NOMO-1 treated with DMSO at 0.1 percent for 48 hours (cell line): ENCODE results near the gene SNAPC4.

Experiments used
- DNase-seq: peaks from one replicate; lab custom pipeline; 2025; ENCODE audit not compliant: unreplicated experiment; lab: John Stamatoyannopoulos, UW

Gene SNAPC4

DNA sequence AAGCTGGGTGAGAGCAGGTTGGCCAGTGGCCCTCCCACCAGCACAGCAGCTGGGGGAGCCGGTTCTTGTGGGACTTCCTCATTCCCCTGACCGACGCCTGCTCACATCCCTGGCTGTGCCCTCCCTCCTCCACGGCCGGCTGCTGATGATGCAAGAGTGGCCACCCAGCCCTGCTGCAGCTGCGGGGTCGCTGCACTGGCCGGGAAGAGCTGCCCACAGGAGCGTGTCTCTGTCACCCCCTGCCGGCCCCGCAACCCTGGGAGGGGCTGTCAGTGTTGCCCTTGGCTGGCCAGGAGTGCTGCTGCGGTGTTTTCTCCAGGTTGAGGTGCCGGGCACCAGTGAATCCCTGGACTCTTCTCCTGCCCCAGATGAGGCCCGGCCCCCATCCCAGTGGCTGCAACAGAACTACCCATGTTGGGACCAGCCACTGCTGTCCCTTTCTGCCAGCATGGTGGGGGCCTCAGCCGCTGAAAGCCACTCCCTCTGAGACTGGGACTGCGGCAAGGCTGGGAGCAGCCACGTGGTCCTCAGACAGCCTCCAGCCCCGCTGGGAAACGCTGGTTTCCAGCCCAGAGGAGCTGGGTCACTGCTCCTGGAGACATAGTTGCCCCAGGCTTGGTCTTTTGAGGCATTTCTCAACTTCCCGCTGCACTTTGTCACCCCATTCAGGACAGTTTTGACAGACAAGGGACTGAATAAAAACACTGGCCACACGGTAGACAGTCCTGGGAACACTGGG, 27.2 kb downstream of the SNAPC4 start:
- DNase-seq, result peak; percentile 94

DNA sequence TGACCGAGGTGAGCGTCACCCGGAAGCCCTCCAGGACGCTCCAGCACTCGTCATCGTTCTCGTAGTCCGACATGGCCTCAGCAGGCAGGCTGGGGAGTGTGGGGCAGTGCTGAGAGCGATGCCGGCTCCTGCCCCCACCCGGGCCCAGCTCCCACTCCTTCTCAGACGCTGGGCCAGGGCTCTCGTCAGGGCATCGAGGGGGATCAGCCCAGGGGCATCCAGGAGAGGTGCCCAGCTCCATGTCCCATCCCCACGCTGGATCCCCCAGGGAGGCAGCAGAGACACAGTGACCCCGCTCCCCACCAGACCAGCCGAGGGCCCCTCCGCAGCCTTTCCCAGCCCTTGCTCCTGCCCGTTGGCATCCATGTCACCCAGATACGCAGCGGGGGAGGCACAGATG, 28.0 kb downstream of the SNAPC4 start:
- DNase-seq, result no peak

DNA sequence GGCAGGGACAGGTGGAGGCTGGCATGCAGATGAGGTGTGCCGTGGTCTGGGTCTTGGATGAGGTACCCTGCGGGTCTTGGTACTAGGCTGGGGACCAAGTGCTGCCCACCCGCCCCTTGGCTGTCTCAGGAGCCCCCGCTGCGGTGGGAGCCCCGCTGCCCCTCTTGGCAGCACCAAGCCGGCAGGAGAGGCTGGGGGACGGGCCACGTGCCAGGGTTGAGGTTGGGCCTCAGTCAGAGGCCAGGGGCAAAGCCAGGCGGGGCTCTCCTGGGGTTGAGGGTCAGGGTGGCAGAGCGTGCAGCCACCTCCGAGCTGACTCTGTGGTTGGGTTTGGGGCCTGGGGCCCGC, 28.5 kb downstream of the SNAPC4 start:
- DNase-seq, result no peak

DNA sequence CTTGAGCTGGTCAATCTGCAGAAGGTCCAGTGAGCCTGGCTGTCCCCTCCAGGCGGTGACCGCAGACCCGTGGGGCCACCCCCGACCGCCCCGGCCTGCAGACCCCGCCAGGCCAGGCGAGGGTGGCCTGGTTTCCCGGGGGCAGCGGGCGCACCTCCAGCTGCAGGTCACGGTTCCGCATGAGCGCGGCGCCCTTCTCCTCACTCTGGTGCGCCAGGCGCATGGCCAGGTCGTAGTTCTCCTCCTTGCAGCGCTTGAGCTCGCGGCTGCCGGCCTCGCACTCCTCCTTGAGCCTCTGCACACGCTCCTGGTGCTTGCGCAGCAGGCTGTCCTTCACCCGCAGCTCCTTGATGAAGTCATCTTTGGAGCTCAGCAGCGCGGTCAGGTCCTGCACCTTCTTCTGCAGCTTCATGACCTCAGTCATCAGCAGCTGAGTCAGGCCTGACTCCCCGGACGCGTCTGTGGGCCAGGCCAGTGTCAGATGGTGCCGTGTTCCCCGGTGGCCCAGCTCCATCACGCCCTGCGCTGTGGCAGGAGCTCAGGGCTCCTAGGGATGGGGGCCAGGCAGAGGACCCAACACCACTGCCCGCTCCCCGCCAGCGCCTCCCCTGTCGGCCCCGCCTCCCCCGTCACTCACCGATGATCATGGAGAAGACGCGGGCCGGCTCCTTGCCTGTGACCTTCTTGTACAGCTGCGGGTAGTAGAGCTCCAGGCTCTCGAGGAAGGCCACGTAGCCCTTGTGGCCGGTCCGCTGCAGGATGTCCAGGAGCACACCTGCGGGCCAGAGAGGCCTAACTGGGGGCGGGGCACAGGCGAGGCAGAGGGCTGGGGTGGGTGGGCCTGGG, 29.1 kb downstream of the SNAPC4 start:
- no peak for DNase-seq

DNA sequence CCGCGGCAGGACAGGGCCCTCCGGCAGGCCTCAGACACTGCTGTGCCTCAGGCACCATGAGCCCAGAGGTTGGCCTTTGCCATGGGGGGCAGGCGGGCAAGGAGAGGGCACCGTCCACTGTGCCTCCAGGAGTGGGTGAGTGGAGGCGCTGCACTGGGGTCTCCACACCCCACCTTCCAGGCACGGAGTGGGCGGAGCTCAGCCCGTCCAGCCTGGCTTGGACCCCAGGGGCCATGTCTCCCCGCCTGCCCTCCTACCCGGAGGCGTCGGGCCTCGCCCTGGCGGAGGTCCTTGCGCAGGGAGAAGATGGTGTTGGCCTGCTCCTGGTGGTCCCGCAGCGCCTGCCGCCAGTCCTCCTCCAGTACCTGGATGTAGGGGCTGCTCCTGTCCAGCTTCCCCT, 29.9 kb downstream of the SNAPC4 start:
- no peak for DNase-seq

DNA sequence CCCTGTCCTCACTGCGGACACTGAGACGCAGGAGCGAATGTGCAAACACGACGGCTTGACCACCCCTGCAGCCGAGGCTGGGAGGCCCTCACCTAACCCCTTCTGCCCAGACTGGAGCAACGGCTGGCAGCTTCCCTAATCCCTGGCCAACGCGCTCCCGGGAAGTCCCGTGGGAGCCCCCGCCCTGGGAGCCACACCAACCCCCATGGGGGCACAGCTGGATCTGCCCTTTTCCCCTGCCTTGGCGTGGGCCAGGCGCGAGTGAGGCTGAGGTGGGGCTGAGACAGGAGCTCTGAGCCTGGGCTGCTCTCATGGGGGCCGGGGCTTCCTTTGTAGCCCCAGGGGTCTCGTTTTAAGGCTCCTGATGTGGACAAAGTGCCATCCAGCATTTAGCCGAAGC, 31.8 kb downstream of the SNAPC4 start:
- no peak for DNase-seq

DNA sequence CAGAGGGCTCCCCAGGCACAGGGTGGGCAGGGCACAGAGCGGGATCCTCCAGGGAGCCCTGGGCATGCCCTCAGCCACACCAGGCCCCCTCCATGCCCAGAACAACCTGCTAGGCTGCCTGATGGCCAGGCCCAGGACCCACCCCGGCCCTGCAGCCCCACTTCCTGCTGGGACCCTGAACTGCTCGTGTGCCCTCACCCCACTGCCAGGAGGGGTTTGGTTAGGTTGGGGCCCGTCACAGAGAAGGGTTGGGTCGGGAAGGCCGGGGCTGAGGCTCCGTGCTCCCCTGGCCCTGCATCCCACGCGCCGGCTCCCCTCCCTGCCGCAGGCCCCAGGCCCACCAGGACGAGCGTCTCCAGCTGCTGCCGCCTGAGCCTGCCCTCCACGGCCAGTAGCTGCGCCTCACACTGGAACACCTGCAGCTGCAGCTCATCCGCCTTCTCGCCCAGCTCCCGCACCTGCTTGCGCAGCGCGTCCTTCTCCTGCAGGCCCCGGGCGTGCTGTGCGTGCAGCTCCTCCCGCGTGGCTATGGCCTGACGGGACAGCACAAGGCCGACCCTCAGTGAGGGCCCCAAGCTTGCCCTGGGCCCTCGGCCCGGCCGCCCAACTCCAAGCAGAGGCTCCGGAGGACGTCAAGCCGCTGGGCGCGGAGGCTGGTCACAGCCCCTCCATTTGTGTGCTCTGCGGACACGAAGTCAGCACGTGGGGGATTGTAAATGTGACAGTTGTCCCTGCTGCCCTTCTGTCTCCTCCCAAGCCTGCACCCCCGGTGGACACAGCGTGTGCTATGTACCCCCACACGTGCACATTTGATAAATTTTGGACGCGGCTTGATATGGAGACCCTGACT, 32.4 kb downstream of the SNAPC4 start:
- no peak for DNase-seq

DNA sequence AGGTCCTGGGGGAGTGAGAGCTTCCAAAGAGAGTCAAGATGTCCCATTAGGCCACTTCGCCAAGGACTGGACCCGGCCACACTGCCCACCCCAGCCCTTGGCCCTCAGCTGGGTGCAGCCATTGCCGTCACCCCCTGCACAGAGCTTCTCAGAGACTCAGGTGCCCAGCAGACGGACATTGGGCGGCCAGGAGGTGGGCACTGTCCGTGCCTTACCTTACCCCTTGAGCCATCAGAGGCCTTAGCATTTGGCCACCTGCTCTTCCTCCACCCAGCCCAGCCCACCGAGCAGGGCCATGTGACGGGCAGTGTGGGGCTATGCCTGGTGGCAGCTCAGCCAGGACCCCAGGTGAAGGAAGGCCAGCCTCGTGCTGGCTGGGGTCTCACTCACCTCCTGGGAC, 33.1 kb downstream of the SNAPC4 start:
- DNase-seq, result no peak

DNA sequence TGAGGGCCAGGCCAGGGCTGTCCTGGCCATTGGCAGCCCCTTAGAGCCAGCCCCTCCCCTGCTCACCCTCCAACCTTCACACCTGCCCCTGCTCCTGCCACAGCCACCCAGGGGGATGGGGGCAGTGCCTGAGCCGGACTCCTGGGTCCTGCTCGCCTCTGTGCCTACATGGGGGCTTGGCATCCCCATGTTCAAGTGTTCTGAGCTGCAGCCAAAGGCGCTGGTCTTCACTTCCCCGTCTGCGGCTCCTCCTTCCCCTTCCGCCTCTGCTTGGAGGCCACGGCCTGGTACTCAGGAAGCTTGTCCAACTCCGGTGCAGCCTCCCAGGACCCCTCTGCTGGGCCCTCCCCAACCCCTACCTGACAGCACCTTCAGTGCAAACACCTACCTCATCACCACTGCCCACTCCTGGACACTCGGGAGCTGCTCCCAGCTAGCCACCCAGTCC, 34.2 kb downstream of the SNAPC4 start:
- peak; percentile 82 for DNase-seq

DNA sequence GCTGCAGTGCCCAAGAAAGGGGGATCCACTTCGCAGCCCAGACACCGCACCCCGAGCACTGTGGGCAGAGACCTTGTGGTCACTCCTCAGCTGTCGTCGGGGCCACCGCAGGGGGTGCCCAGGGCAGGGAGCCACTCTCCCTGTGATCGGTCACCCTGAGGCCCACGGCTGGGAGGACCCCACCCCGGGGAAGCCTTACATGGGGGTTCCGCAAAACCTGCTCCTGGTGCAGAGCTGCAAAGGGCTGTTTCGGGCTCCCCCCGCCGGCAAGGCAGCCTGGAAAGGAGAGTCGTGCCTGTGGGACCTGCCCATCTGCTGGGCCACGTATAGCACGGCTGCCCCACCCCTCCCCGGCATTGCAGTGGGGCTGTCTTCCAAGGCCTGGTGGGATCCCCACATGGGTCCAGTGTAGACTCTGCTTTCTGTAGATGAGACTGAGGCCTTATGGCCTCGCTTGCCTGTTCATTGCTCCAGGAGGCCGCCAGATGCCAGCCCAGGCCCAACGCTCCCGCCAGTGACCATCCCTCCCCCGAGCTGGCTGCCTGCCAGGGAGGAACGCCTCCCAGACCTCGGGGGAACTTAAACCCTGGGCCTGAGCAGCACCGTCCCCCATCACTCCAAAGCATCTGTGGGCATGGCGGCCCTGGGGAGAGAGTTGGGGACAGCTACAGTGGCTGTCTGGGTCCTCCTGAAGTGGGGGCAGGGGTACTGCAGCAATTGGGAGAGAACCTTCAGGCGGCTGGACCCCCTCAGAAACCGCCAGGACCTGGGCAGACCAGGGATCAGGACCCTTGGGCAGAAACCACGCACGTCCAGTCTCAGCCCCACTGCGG, 34.8 kb downstream of the SNAPC4 start:
- DNase-seq, result no peak

DNA sequence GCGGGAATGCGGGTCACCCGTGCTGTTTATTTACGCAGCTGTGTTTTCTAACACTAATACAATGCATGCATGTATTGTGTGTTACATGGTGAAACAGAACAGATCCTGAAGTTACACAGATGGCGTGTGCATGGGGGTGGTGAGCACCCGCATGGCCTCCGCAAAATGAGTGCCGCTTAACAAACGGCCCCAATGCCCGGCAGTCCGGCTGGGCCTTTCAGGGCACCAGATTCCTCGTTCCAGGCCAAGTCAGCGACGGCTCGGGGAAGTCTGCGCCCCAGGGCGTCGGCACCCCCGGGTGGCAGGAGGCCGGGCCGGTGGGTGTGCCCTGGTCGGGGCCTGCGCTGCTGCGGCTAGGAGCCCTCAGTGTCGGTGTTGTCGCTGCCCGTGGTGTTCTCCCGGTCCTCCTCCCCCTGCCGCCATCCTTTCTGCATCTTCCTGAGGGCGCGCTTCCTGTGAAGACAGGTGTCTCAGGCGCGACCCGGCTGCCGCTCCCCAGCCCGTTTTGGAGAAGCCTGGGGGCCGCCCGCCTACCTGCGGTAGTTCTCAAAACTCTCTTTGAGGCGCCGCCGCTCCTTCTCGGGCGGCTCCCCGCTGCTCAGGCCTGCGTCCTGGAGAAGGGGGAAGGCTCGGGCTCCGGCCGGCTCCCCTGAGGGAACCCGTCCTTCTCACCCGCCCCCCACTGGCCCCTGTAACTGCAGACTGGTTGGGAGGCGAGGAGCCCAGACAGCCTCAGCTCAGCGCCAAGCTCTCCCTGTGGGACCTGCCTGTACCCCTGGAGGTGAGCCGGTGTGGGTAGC, 35.8 kb downstream of the SNAPC4 start:
- DNase-seq, result no peak

DNA sequence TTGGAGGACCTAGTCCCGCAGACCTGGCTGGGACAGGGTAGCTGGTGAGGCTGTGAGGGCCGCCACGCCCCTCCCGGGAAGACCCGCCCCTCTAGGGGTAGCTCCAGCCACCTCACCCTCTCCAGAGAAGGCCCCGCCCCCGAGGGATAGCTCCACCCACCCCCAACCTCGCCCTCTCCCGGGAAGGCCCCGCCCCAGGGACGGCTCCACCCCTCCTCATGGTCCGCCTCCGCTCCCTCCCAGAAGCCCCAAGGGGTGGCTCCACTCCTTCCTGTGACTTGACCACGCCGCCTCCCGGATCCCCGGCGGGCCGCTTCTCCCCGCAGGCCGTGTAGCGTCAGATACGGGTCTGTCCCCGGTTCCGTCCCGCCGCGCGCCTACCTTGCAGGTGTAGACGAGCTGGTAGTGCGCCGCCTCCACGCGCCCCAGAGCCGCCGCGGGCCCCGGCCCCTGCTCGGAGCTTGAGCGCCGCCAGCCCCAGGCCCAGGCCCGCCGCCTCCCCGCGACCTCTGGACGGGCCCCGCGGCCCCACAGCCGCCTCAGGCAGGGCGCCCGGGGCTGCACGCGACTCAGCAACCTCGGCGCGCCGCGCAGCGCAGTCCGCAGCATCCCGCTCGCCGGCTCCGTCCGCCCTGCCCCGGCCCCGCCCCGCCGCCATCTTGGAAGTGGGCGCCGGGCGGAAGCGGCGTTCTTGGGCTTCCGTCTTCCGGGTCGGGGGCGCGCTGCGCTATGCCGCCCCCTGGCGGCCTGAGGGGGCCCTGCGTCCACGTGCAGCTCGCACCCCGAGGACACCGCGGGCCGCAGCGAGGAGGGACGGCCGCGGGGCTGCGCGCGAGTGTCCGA, 36.6 kb downstream of the SNAPC4 start, which contains the start of gene DNLZ:
DNLZ (minus strand) TSS at position 639 of the 843 bp plus-strand sequence; CDS start at position 609, 30 bp downstream.
- DNase-seq, result peak; percentile 92

DNA sequence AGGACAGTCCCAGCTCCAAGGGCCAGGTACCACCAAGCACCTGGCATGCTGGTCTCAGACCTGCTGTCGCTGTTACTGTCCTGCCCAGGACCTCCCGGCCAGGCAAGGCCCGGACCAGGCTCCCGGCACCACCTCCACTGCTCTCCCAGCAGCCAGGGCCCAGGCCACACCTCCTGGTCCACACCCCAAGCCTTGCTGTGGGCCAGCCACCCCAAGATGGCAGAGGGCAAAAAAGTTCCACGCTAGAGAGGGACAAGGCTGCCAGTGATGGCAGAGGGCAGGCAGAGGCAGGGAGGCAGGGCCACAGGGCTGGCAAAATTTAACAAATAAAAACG, 37.6 kb downstream of the SNAPC4 start:
- no peak for DNase-seq

DNA sequence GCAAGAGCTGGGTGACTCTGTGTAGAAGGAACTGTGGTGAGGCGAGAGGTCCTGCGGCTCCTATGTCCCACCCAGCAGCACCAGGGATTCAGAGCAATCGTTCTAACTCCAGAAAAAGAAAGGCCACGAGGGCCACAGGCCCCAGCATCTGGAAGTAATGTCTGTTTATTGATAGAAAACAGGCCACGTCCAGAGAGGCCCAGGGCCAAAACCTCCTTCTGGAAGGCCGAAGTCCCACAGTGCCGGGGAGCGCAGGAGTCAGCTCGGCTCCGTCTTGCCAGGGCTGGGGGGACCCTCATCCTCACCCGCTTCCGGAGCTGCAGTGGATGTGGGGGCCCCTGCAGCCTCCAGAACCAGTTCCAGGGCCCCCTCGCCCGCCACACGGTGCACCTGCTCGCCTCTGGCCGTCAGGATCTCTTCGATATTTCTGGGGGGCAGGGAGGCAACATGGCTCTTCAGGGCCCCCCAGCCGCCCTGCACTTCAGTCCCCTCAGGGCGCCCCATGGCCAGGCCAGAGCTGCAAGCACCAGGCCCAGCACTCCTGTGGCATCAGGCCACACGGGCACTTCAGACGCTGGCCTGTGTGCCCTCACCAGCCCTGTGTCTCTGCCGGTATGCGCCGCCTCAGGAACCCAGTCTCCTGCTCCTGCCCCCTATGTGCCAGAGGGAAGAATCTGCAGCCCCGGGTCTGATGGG, 38.1 kb downstream of the SNAPC4 start:
- DNase-seq, result no peak

DNA sequence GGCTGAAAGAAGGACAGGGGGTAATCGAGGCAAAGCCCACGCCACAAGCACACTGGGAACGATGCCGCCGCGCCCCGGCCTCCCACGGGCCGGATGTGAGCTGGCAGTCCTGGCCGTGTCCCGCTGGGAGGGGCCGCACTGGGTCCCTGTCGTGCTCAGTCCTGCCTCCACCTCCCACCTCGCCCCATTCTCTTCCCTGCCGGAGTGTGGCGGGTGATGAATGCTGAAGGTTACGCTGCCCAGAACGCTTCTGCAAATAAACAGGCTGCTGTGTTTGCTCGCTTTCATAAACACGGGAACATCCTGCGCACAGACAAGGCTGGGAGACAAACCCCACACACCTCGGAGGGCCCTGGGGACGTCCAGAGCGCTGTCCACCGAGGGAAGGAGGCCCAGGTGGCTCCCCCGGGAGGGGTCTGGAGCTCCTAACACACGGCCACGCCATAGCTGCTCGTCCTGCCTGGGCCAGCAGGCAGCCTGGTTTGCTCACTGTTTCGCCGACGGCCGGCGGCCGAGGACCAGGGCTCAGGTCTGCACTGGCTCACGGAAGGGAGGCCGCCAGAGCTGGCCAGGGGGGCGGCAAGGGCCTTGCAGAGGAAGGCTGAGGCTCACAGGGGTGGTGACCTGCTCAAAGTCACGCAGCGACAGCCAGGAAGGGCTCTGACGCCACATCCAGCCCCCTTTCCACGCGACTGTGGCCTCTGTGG, 38.8 kb downstream of the SNAPC4 start:
- DNase-seq, result no peak

DNA sequence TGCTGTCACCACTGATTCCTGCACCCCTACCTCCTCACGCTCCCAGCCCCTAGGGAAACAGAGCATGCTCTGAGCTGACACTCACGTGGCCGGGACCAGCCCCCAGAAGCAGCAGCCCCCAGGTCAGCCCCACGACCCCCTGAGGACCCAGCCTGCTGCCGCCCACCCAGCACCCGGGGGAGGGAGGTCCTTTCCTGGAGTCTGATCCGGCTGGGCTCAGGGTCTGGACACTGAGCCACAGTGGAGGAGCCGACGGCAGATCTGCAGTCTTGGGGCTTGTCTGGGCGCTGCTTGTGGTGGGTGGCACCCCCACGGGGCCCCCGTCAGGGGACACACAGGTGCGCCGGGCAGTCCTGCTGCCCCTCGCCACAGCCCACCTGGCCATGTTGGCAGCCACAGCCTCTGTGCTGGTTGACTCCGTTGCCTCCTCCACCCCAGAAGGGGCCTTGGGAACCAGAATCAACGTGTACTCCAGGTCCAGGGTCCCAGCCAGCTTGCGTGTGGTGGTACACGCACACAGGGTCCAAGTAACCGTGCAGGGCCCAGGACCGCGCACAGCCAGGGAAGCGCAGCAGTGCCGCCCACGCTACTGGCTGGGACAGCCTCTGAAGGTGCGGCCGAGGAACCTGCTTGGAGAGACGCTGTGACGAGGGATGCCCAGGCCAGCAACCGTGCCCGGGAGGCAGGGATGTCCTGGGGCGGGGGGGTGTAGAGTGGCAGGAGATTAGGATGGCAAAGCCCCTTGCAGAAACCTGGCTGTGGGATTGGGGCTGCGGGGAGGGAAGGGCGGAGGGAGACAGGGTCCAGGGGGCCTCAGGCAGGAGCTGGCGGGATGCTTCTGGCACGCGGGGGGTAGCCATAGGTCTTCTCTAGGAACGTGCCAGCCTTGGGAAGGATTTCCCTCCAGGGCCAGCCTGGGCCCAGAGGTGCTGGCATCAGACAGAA, 39.9 kb downstream of the SNAPC4 start:
- no peak for DNase-seq

DNA sequence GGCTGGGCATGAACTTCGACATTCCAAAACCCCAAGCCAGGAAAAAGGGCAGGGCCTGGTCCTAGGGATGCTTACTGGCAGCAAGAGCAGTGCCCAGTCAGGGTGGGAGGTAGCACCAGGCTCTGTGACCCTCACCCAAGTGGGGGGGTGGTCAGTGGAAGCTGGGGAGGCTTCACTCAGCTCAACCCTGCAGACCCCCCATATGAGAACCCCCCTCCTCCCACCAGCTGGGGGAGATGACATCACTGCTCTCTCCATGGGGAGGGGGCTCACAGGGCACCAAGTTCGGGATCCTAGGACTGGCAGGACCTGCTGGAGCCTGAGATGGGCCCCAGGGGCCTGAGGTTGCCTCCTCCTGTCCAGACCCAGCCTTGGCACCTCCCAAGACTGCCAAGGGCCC, 41.1 kb downstream of the SNAPC4 start:
- DNase-seq, result no peak
